Left lung (tissue), 10 donors: ENCODE results near the gene EPHA1. TPM values are rescaled to one million over a fixed set of nuclear protein-coding genes. Genes with fewer than 3 reads are reported as not detected.

Source experiments
- ATAC-seq: fragments of 200-7000 bp; cut with Tn5 transposase; one replicate; pipeline ENCODE4 v1.9.1; 2020; ENCODE audit warnings: moderate library complexity
- DNase-seq, 4 donors: peaks; one replicate each; pipeline ENCODE4 v3.0.0-alpha.2; 2013 to 2020
- H3K27ac ChIP-seq, 2 donors: fragments of 200-600 bp; sonication (generic) in 1 of 2; one replicate each; pipeline versions ENCODE4 v1.5.0 to v1.8.0; 2020 to 2021
- H3K27me3 ChIP-seq, 2 donors: fragments of 200-600 bp; sonication (generic) in 1 of 2; one replicate each; pipeline versions ENCODE4 v1.5.0 to v1.8.0; 2020 to 2021
- H3K36me3 ChIP-seq, 2 donors: fragments of 200-600 bp; sonication (generic) in 1 of 2; one replicate each; pipeline versions ENCODE4 v1.5.0 to v1.8.0; 2020 to 2021
- H3K4me1 ChIP-seq, 2 donors: fragments of 200-600 bp; one replicate each; pipeline ENCODE4 v1.8.0; 2021
- H3K4me3 ChIP-seq, 2 donors: fragments of 200-600 bp; sonication (generic) in 1 of 2; one replicate each; pipeline versions ENCODE4 v1.5.0 to v1.8.0; 2020 to 2021; ENCODE audit warnings: mild to moderate bottlenecking in 1 of 2
- H3K9me3 ChIP-seq, 2 donors: fragments of 200-600 bp; sonication (generic) in 1 of 2; one replicate each; pipeline versions ENCODE4 v1.5.0 to v1.8.0; 2020 to 2021
- intact Hi-C, 2 donors: fragments of 100-400 bp; cut with DNase I; formaldehyde crosslinking; loops; one replicate each; pipeline versions ENCODE4 v1.11.2 to v1.14.2; 2022
- polyA plus RNA-seq, 6 donors: library from polyadenylated mRNA; unstranded; fragments of 120-200 nt; gene quantifications; one replicate each; pipeline ENCODE4 v1.2.1, GENCODE V29; 2013; ENCODE audit not compliant: insufficient read length in 6 of 6
- total RNA-seq, 2 donors: library from RNA; stranded (reverse); fragmentation: NEBNext Ultra II Directional; extraction: Animal tissue kit (Norgen Biotek cat#: 25700); gene quantifications; one replicate each; pipeline ENCODE4 v1.2.1, GENCODE V29; 2021
- TF ChIP-seq, protein P1 (sequence below), 2 donors: fragments of 200-600 bp; sonication (generic) in 1 of 2; IDR thresholded peaks; one replicate each; pipeline versions ENCODE4 v1.5.0 to v1.8.0; 2021; ENCODE audit warnings: antibody characterized with exemption in 2 of 2
- donor health status: DM: no; HTN: yes; CAD: no.
- donor health status: DM: no; HTN: no; CAD: no.

Gene EPHA1
- total and polyA plus RNA-seq, 8 donors = 11.6 to 17.5 (median 14.5) TPM

DNA sequence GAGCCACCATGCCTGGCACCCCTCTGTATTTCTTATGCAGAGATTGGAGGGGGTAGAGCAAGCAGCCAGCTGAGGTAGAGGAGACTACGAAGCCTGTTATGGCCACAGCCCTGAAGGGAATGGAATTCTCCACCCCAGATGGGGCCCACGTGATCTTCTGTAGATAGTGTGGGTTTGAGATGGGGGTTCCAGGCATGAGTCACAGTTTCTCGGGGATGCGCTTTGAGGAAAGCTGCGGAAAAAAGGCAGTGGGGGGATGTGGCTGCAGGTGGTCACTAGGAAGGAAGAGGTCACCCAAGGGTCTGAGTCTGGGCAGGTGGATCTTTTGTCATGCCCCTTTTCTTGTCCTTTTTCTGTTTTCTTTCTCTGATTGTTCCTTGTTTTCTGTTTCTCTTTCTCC lies 57.6 kb downstream of the EPHA1 start:
- no peak overlapping the region for H3K4me3 ChIP-seq
- no peaks in the 10 kb centered on the region for H3K9me3 ChIP-seq
- no peak for ATAC-seq
- H3K27me3 ChIP-seq = peaks cover 0 to 13% of the 10 kb centered on the region in 2 donors
- no peaks in the 10 kb centered on the region for H3K36me3 ChIP-seq
- TF ChIP-seq, protein P1, sequence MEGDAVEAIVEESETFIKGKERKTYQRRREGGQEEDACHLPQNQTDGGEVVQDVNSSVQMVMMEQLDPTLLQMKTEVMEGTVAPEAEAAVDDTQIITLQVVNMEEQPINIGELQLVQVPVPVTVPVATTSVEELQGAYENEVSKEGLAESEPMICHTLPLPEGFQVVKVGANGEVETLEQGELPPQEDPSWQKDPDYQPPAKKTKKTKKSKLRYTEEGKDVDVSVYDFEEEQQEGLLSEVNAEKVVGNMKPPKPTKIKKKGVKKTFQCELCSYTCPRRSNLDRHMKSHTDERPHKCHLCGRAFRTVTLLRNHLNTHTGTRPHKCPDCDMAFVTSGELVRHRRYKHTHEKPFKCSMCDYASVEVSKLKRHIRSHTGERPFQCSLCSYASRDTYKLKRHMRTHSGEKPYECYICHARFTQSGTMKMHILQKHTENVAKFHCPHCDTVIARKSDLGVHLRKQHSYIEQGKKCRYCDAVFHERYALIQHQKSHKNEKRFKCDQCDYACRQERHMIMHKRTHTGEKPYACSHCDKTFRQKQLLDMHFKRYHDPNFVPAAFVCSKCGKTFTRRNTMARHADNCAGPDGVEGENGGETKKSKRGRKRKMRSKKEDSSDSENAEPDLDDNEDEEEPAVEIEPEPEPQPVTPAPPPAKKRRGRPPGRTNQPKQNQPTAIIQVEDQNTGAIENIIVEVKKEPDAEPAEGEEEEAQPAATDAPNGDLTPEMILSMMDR (IDR thresholded peaks at IDR 0.05) = no peak
- H3K27ac ChIP-seq = no peak overlapping the region
- no peaks in the 10 kb centered on the region for H3K4me1 ChIP-seq
- intact Hi-C loops = no loop called here
- DNase-seq = no peak

DNA sequence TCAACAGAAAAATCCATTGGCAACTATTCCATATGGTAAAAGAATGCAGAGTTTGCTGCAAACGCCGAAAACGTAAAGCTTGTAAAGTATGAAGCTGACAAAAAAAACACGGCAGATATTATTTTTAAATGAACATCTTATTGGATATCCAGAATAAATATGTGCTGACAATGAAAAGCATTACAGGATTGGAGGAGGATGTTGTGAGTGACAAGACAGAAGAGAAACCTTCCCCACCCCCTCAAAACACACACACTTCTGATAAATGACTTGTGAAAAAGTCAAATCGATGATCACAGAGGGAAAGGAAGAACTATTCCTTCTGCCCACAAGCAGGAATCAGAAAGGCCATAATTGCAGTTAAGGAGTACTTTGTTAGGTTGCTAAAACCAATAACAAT lies 60.7 kb downstream of the EPHA1 start:
- DNase-seq (no peak), ATAC-seq (no peak)
- H3K27me3 ChIP-seq = peaks cover 0 to 24% of the 10 kb centered on the region in 2 donors
- H3K4me3 ChIP-seq = no peak overlapping the region
- H3K9me3 ChIP-seq = no peaks in the 10 kb centered on the region
- H3K36me3 ChIP-seq = no peaks in the 10 kb centered on the region
- intact Hi-C loops = no loop called here
- no peak overlapping the region for H3K27ac ChIP-seq
- H3K4me1 ChIP-seq = peaks cover 0 to 4% of the 10 kb centered on the region in 2 donors
- TF ChIP-seq, protein P1 (IDR thresholded peaks at IDR 0.05) = no peak

DNA sequence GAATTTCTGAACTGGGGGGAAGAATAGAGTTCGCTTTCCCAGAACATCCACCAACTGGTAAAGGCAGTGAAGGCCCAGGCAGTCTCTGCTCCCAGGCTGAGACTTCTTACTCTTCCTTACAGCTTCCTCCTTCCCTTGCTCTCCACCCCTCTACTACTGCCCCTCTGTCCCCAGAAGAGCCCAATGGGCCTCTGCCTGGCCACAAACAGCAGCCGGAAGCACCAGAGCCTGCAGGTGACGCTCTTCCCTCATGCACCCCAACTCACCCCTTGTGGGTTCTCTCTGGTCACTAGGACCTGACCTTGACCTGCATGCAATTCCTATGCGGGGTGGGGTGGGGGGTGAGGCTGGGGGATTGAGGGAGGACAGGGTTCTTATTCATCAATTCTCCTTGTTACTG lies 62.6 kb downstream of the EPHA1 start:
- ATAC-seq (no peak), DNase-seq (no peak)
- Histone ChIP-seq H3K36me3 (no peaks in the 10 kb centered on the region), H3K9me3 (no peaks in the 10 kb centered on the region), H3K4me3 (no peak overlapping the region), H3K27ac (no peak overlapping the region), H3K4me1 (peaks cover 0 to 4% of the 10 kb centered on the region in 2 donors), H3K27me3 (peaks cover 0 to 24% of the 10 kb centered on the region in 2 donors)
- TF ChIP-seq, protein P1 (IDR thresholded peaks at IDR 0.05) = no peak
- intact Hi-C loops = no loop called here

DNA sequence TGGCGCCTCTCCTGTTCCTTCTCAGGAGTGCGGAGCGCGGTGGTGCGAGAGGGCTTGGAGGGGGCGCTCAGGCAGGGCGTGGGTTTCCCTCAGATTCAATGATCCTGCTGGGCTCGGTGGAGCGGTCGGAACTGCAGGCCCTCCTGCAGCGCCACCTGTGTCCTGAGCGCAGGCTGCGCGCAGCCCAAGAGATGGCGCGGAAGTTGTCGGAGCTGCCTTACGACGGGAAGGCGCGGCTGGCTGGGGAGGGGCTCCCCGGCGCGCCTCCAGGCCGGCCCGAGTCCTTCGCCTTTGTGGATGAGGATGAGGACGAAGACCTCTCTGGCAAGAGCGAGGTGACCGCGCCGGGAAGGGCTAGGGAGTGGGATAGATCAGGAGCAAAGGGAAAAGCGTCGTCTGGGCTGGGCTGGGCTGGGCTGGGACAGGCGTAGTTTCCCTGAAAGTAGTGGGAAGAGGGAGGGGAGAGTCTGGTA lies 63.2 kb downstream of the EPHA1 start:
- H3K4me3 ChIP-seq = peak overlapping the region in 1 of 2 donors; percentile 18
- TF ChIP-seq, protein P1 (IDR thresholded peaks at IDR 0.05) = peak in 1 of 2 donors; percentile 59
- H3K27ac ChIP-seq = no peak overlapping the region
- no peaks in the 10 kb centered on the region for H3K9me3 ChIP-seq
- H3K36me3 ChIP-seq = no peaks in the 10 kb centered on the region
- DNase-seq = peak in 3 of 4 donors; percentile 49 to 93 (median 55)
- ATAC-seq = peak; percentile 94
- peaks cover 0 to 24% of the 10 kb centered on the region in 2 donors for H3K27me3 ChIP-seq
- intact Hi-C loops = no loop called here
- H3K4me1 ChIP-seq = peaks cover 0 to 4% of the 10 kb centered on the region in 2 donors

DNA sequence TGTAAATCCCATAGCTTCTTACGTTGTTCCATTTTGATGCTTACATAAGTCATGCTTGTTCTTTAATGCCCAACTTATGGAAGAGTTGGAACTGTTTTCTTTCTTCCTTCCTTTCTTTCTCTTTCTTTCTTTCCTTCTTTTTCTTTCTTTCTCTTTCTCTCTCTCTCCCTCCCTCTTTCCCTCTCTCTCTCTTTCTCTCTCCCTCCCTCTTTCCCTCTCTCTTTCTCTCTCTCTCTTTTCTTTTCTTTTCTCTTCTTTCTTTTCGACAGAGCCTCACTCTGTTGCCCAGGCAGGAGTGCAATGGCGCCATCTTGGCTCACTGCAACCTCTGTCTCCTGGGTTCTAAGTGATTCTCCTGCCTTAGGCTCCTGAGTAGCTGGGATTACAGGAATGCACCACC lies 65.1 kb downstream of the EPHA1 start:
- no peak for ATAC-seq
- DNase-seq = no peak
- intact Hi-C loops = no loop called here

More for the DNA sequence above, 65.1 kb downstream of the EPHA1 start:
- Histone ChIP-seq H3K27ac (no peak overlapping the region), H3K36me3 (no peaks in the 10 kb centered on the region), H3K27me3 (peaks cover 0 to 19% of the 10 kb centered on the region in 2 donors), H3K9me3 (no peaks in the 10 kb centered on the region), H3K4me1 (peaks cover 0 to 4% of the 10 kb centered on the region in 2 donors), H3K4me3 (no peak overlapping the region)
- TF ChIP-seq, protein P1 (IDR thresholded peaks at IDR 0.05) = no peak
